IMR-90 (cell line): Measurements from ENCODE around the gene DOCK9. TPM values are rescaled to one million over a fixed set of nuclear protein-coding genes. Genes with fewer than 3 reads are reported as not detected.

ENCODE experiments used
- ATAC-seq: fragments of 200-7000 bp; cut with Tn5 transposase; 2 replicates; pipeline ENCODE4 v1.9.1; 2020; ENCODE audit warnings: low read depth, mild to moderate bottlenecking, moderate library complexity
- BruUV-seq: library from RNA; stranded (reverse); fragments of 400-500 nt; replicated peaks from 2 replicates; lab custom pipeline; 2021; lab: Mats Ljungman, UMichigan
- CTCF ChIA-PET: fragments of 300-600 bp; formaldehyde crosslinking; extraction: SDS; loops from one replicate; lab custom pipeline; 2021; ENCODE audit warnings: antibody characterized with exemption; lab: Yijun Ruan, JAX
- POLR2A ChIA-PET: fragments of 300-600 bp; sonication (Branson Sonifier 250); formaldehyde crosslinking; loops from one replicate; lab custom pipeline; 2022; ENCODE audit warnings: antibody characterized with exemption; ENCODE audit not compliant: unreplicated experiment; lab: Charles Lee
- DNase-seq: peaks from one replicate; pipeline ENCODE4 v3.0.0; 2013
- H2AFZ ChIP-seq: replicated peaks from 2 replicates; pipeline ENCODE3; 2013; ENCODE audit warnings: low read length, mild to moderate bottlenecking; ENCODE audit not compliant: poor library complexity
- H2AK5ac ChIP-seq: 2 replicates; pipeline ENCODE4 v1.6.1; 2013; ENCODE audit warnings: low read depth, low read length, inconsistent platforms
- H2AK9ac ChIP-seq: replicated peaks from 2 replicates; pipeline ENCODE3; 2013; ENCODE audit warnings: mild to moderate bottlenecking, low read depth, low read length, moderate library complexity; ENCODE audit not compliant: poor library complexity
- H2BK120ac ChIP-seq: 2 replicates; pipeline ENCODE4 v1.6.1; 2013; ENCODE audit warnings: low read depth, low read length, inconsistent platforms
- H2BK15ac ChIP-seq: 3 replicates; pipeline ENCODE4 v1.6.1; 2013; ENCODE audit warnings: low read depth, low read length, inconsistent platforms
- H2BK20ac ChIP-seq: 2 replicates; pipeline ENCODE4 v1.6.1; 2013; ENCODE audit warnings: low read depth, mild to moderate bottlenecking, inconsistent platforms, low read length, moderate library complexity
- H2BK5ac ChIP-seq: 2 replicates; pipeline ENCODE4 v1.6.1; 2013; ENCODE audit warnings: mild to moderate bottlenecking, low read depth, low read length, inconsistent platforms; ENCODE audit not compliant: poor library complexity, severe bottlenecking
- H3K14ac ChIP-seq: replicated peaks from 2 replicates; pipeline ENCODE4 v1.6.1; 2013; ENCODE audit warnings: low read depth, low read length, inconsistent platforms
- H3K18ac ChIP-seq: 2 replicates; pipeline ENCODE4 v1.6.1; 2013; ENCODE audit warnings: low read depth, low read length, control low read depth
- H3K23ac ChIP-seq: 2 replicates; pipeline ENCODE4 v1.6.1; 2013; ENCODE audit warnings: low read depth, low read length, inconsistent platforms
- H3K27ac ChIP-seq: 2 replicates; pipeline ENCODE4 v1.5.1; 2013; ENCODE audit warnings: mild to moderate bottlenecking, control low read depth, low read length; ENCODE audit not compliant: insufficient read depth
- H3K27me3 ChIP-seq: 2 replicates; pipeline ENCODE4 v1.6.1; 2013; ENCODE audit warnings: low read length; ENCODE audit not compliant: control insufficient read depth, insufficient read depth
- H3K36me3 ChIP-seq: 2 replicates; pipeline ENCODE4 v1.6.1; 2013; ENCODE audit warnings: low read length, mixed read lengths; ENCODE audit not compliant: control insufficient read depth, insufficient read depth
- H3K4ac ChIP-seq: 2 replicates; pipeline ENCODE4 v1.6.1; 2013; ENCODE audit warnings: low read depth, low read length, inconsistent platforms
- H3K4me1 ChIP-seq: 2 replicates; pipeline ENCODE4 v1.6.1; 2013; ENCODE audit warnings: low read length, mixed read lengths; ENCODE audit not compliant: control insufficient read depth, insufficient read depth
- H3K4me2 ChIP-seq: 2 replicates; pipeline ENCODE4 v1.6.1; 2013; ENCODE audit warnings: low read depth, mild to moderate bottlenecking, control low read depth, low read length, moderate library complexity
- H3K4me3 ChIP-seq: 2 replicates; pipeline ENCODE4 v1.5.1; 2013; ENCODE audit warnings: low read depth, mild to moderate bottlenecking, control low read depth, low read length, moderate library complexity; ENCODE audit not compliant: insufficient read depth
- H3K56ac ChIP-seq: 2 replicates; pipeline ENCODE4 v1.6.1; 2013; ENCODE audit warnings: low read length, inconsistent platforms; ENCODE audit not compliant: insufficient read depth; ENCODE audit errors: extremely low read depth
- H3K79me1 ChIP-seq, 2 experiments: 2 replicates each; pipeline ENCODE4 v1.6.1; 2013; ENCODE audit warnings: low read length in 2 of 2, inconsistent platforms in 1 of 2, low read depth in 1 of 2
- H3K9ac ChIP-seq: 2 replicates; pipeline ENCODE4 v1.6.1; 2013; ENCODE audit warnings: low read depth, low read length, control low read depth
- H3K9me1 ChIP-seq: 2 replicates; pipeline ENCODE4 v1.6.1; 2013; ENCODE audit warnings: low read length, inconsistent platforms; ENCODE audit not compliant: insufficient read depth
- H3K9me3 ChIP-seq: 2 replicates; pipeline ENCODE4 v1.6.1; 2013; ENCODE audit warnings: low read length; ENCODE audit not compliant: control insufficient read depth, insufficient read depth
- H4K20me1 ChIP-seq: 2 replicates; pipeline ENCODE4 v1.6.1; 2013; ENCODE audit warnings: low read length, inconsistent platforms; ENCODE audit not compliant: insufficient read depth
- H4K5ac ChIP-seq: 2 replicates; pipeline ENCODE4 v1.6.1; 2013; ENCODE audit warnings: mild to moderate bottlenecking, low read depth, low read length, control low read depth
- H4K8ac ChIP-seq, 2 experiments: 2 replicates each; pipeline ENCODE4 v1.6.1; 2013; ENCODE audit warnings: low read depth in 2 of 2, low read length in 2 of 2, control low read depth in 1 of 2, inconsistent platforms in 1 of 2
- H4K91ac ChIP-seq: 2 replicates; pipeline ENCODE4 v1.6.1; 2013; ENCODE audit warnings: low read depth, low read length, inconsistent platforms; ENCODE audit not compliant: insufficient read depth
- BHLHE40 ChIP-seq: fragments of 150-350 bp; IDR thresholded peaks from 2 replicates; pipeline ENCODE4 v1.6.1; 2016; ENCODE audit warnings: mild to moderate bottlenecking, low read depth, low read length
- CHD1 ChIP-seq: IDR thresholded peaks from 2 replicates; pipeline ENCODE4 v1.6.1; 2012; ENCODE audit warnings: low read depth, low read length, improper control_type of control experiment
- MAFK ChIP-seq: IDR thresholded peaks from 2 replicates; pipeline ENCODE4 v1.6.1; 2012; ENCODE audit warnings: low read depth, low read length, improper control_type of control experiment
- NFE2L2 ChIP-seq: fragments of 150-350 bp; IDR thresholded peaks from 2 replicates; pipeline ENCODE4 v1.6.1; 2016; ENCODE audit warnings: low read depth, mild to moderate bottlenecking, low read length
- RAD21 ChIP-seq: IDR thresholded peaks from 2 replicates; pipeline ENCODE4 v1.6.1; 2012; ENCODE audit warnings: low read length, improper control_type of control experiment
- WGBS, 2 experiments: methylation state at CpG; one replicate each; pipeline versions ENCODE4 v1.1.5 to v1.1.7; 2013; ENCODE audit warnings: missing lambda C conversion rate in 2 of 2; ENCODE audit not compliant: insufficient read length in 1 of 2; ENCODE audit errors: extremely low coverage in 2 of 2; 5-methylcytosine and 5-hydroxymethylcytosine counted together
- dilution Hi-C: fragments of 300-500 bp; cut with HindIII; formaldehyde crosslinking; loops from one replicate; pipeline ENCODE4 v1.14.3; 2018; ENCODE audit warnings: low sequenced_read_pairs; ENCODE audit not compliant: unreplicated experiment
- in situ Hi-C: fragments of 300-500 bp; cut with MboI; formaldehyde crosslinking; loops from 3 replicates; pipeline ENCODE4 v1.14.3; 2019; ENCODE audit warnings: low sequenced_read_pairs, inconsistent platforms, mixed read lengths
- intact Hi-C: fragments of 100-400 bp; cut with micrococcal nuclease; formaldehyde crosslinking; loops from 2 replicates; pipeline ENCODE4 v1.10.0; 2022
- polyA plus RNA-seq, 3 experiments: library from polyadenylated mRNA; depleted of rRNA; stranded (reverse); fragments of >200 nt; gene quantifications; 2 replicates each; pipeline ENCODE4 v1.2.3, GENCODE V29; 2012; ENCODE audit warnings: low replicate concordance in 1 of 3
- total RNA-seq: library from RNA; depleted of rRNA; stranded (reverse); fragments of >200 nt; gene quantifications from 2 replicates; pipeline ENCODE4 v1.2.3, GENCODE V29; 2012
- TF ChIP-seq, protein P1 (sequence below): fragments of 150-350 bp; IDR thresholded peaks from 2 replicates; pipeline ENCODE4 v1.6.1; 2016; ENCODE audit warnings: low read depth, mild to moderate bottlenecking, low read length, moderate library complexity, borderline replicate concordance

Gene DOCK9
- total and polyA plus RNA-seq, 2 of the 4 experiments (the other 2 are of a cell fraction), result 4.8 to 7.2 TPM

DNA sequence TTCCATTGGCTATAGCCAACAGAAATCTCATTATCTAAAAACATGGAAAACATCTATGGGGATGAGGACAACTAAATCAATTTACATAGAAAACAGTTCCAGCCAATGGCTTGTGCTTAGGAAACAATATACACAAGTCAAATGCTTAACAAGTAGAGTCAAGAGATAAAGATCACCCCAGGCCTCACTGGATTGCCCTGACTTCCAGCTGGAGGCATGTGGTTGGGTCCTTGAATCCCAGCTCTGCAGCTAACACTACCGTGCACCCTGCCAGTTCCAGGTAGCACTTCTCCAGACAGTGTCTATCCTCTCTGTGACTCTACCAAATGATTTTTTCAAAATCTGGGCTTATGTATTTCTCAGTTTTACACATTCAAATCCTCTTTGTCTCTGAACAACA lies 80.2 kb downstream of the DOCK9 start:
- peaks cover 3% of the 10 kb centered on the region for H3K4me1 ChIP-seq
- H3K79me1 ChIP-seq, result no peaks in the 10 kb centered on the region
- H2BK15ac ChIP-seq, result no peak overlapping the region
- H3K9me1 ChIP-seq, result 0 out of 2 replicates have a peak, but pooled peaks cover 2% of the 10 kb centered on the region
- H3K18ac ChIP-seq, result no peak overlapping the region
- H2BK120ac ChIP-seq, result no peak overlapping the region
- no peak overlapping the region for H2AK9ac ChIP-seq
- ChIA-PET POLR2A (no interaction called here), CTCF (no interaction called here)
- no peak overlapping the region for H3K23ac ChIP-seq
- no peak overlapping the region for H2BK20ac ChIP-seq
- TF ChIP-seq, protein P1, sequence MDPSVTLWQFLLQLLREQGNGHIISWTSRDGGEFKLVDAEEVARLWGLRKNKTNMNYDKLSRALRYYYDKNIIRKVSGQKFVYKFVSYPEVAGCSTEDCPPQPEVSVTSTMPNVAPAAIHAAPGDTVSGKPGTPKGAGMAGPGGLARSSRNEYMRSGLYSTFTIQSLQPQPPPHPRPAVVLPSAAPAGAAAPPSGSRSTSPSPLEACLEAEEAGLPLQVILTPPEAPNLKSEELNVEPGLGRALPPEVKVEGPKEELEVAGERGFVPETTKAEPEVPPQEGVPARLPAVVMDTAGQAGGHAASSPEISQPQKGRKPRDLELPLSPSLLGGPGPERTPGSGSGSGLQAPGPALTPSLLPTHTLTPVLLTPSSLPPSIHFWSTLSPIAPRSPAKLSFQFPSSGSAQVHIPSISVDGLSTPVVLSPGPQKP, result no peak
- TF ChIP-seq RAD21, result no peak
- no peak for TF ChIP-seq BHLHE40
- no peak for TF ChIP-seq NFE2L2
- no peak for TF ChIP-seq MAFK
- no peak for TF ChIP-seq CHD1
- no peak for DNase-seq
- H4K8ac ChIP-seq, result no peak overlapping the region
- ATAC-seq, result no peak
- H2AK5ac ChIP-seq, result no peak overlapping the region
- no peaks in the 10 kb centered on the region for H3K27me3 ChIP-seq
- 100% methylated on average over 1 of the region's 1 CpG; no CpG with 5 or more reads in 1 of the 2 experiments for WGBS, 2 experiments
- H4K20me1 ChIP-seq, result no peaks in the 10 kb centered on the region
- dilution Hi-C loops (no loop called here), intact Hi-C loops (no loop called here), in situ Hi-C loops (no loop called here)
- H3K4me3 ChIP-seq, result no peak overlapping the region
- H3K14ac ChIP-seq, result no peak overlapping the region
- no peak overlapping the region for H2AFZ ChIP-seq
- no TSS peak for BruUV-seq
- no peak overlapping the region for H2BK5ac ChIP-seq
- H3K36me3 ChIP-seq, result no peaks in the 10 kb centered on the region
- no peak overlapping the region for H4K91ac ChIP-seq
- H4K5ac ChIP-seq, result no peak overlapping the region
- no peak overlapping the region for H3K9ac ChIP-seq
- no peaks in the 10 kb centered on the region for H3K9me3 ChIP-seq
- no peak overlapping the region for H3K4ac ChIP-seq
- no peak overlapping the region for H3K56ac ChIP-seq
- no peak overlapping the region for H3K4me2 ChIP-seq
- no peak overlapping the region for H3K27ac ChIP-seq
